HUES64 (cell line): ENCODE measurements around the gene FOXJ3.

ENCODE experiments used
- H3K27ac ChIP-seq: 2 replicates; pipeline ENCODE4 v1.7.0; 2013; ENCODE audit warnings: low read depth, low read length, inconsistent platforms
- H3K27me3 ChIP-seq: 2 replicates; pipeline ENCODE4 v1.6.1; 2013; ENCODE audit warnings: mild to moderate bottlenecking, low read length; ENCODE audit not compliant: insufficient read depth
- H3K36me3 ChIP-seq: 2 replicates; pipeline ENCODE4 v1.6.1; 2013; ENCODE audit warnings: mild to moderate bottlenecking, low read length; ENCODE audit not compliant: insufficient read depth
- H3K4me1 ChIP-seq: 2 replicates; pipeline ENCODE4 v1.6.1; 2013; ENCODE audit warnings: mild to moderate bottlenecking, low read length, moderate library complexity; ENCODE audit not compliant: insufficient read depth
- H3K4me3 ChIP-seq: 2 replicates; pipeline ENCODE4 v1.5.1; 2013; ENCODE audit warnings: mild to moderate bottlenecking, low read length, moderate library complexity
- H3K9ac ChIP-seq: 2 replicates; pipeline ENCODE4 v1.6.1; 2013; ENCODE audit warnings: mild to moderate bottlenecking, low read depth, low read length
- H3K9me3 ChIP-seq: 2 replicates; pipeline ENCODE4 v1.6.1; 2013; ENCODE audit warnings: low read depth, low read length; ENCODE audit not compliant: insufficient read depth
- WGBS: fragments of 150-250, 120-280 bp; methylation state at CpG from one replicate; pipeline ENCODE4 v1.1.7; 2013; ENCODE audit warnings: missing lambda C conversion rate; 5-methylcytosine and 5-hydroxymethylcytosine counted together

FOXJ3 gene

DNA sequence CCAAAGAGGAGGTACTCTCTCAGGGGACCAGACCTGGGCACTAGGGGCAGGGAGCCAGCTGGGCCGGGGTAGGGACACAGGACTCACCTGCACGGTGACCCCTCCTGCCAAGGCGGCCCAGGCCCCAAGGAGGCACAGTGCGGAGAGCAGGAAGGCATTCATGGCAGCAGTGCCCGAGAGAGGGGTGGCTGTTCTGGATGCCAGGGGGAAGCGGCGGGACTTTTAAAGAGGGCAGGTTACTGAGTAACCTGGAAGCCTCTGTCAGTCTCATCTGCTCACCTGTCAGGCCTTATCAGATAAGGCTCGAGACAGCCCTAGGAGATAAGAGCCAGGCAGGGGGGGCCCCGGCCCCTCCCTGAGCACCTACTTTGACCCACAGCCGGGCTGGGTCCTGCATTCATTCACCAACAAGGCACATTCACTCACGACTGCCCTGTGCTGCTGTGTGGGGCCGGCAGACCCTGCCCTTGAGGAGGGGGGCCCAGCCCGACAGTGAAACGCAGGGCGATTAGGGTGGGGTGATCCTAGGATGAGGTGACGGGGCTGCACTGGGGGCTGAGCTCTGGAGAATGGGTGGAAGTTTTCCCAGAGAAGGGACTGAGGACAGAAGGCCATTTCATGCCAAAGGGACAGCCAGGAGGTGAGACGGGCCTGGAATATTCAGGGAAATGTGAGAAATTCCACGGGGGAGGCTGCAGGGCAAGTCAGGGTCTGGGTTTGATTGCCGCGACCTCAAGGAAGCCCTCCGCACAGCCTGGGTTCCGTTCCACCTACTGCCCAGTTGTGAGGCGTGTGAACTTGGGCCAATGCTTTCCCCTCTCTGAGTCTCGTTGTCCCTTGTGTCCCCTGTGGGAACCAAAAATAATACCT lies 170.2 kb downstream of the FOXJ3 start, which contains the start of gene GUCA2A:
TSS of gene GUCA2A (minus strand) at position 195 of the 870 bp plus-strand sequence. CDS start at position 162, 33 bp downstream.
- 82% methylated on average over 24 of the region's 24 CpGs for WGBS
- no peaks in the 10 kb centered on the region for H3K27me3 ChIP-seq
- H3K9ac ChIP-seq = no peak within 1 kb of the TSS
- H3K9me3 ChIP-seq = no peaks in the 10 kb centered on the region
- H3K4me1 ChIP-seq = no peaks in the 10 kb centered on the region
- H3K36me3 ChIP-seq = no peaks in the 10 kb centered on the region
- H3K4me3 ChIP-seq = no peak within 1 kb of the TSS
- no peak within 1 kb of the TSS for H3K27ac ChIP-seq

DNA sequence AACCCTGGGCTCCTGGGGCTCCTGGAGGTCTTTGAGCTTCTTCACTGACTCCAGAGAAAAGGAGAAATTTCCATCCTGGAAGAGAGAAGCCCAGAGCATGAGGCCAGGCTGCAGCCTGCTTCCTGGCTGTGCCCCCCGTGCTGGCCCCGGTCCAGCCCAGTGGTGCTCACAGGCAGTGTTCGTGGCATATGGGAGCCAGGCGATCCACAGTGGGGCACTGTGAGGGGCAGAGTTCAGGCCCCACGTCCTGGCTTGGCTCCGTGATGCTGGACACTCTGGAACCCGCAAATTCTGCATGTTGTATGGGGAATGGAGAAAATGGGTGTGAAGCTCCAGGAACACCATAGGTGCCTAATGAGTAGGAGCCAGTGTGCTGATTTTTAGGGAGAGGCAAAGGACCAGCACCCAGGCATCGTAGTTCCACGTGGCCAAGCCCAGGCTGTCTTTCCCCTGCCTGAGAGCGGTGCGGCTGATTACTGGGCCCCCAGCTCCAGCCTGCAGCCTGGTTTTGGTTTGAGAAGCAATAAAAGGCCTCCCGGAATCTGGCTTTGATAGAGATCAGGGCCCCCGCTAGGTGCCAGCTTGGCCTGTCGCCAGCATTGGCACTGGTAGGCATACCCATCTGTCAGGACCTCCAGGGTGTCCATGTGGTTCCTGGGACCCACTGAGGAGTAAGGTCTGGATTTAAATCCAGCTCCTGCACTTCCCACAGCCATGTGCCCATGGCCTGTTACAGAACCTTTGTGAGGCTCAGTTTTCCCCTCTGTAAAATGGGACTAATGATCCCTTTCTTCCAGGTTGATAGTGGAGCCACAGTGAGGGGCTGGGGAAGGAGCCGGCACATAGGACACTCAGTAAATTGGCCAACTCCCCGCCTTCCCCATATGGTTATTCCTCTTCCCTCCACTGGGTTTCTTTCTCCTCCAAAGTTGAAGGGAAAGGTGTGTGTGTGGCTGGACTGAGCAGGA lies 171.2 kb downstream of the FOXJ3 start:
- WGBS = 94% methylated on average over 14 of the region's 16 CpGs
- H3K9me3 ChIP-seq = no peaks in the 10 kb centered on the region
- H3K27ac ChIP-seq = no peak overlapping the region
- no peaks in the 10 kb centered on the region for H3K36me3 ChIP-seq
- H3K9ac ChIP-seq = no peak overlapping the region
- H3K27me3 ChIP-seq = no peaks in the 10 kb centered on the region
- no peaks in the 10 kb centered on the region for H3K4me1 ChIP-seq
- H3K4me3 ChIP-seq = no peak overlapping the region

DNA sequence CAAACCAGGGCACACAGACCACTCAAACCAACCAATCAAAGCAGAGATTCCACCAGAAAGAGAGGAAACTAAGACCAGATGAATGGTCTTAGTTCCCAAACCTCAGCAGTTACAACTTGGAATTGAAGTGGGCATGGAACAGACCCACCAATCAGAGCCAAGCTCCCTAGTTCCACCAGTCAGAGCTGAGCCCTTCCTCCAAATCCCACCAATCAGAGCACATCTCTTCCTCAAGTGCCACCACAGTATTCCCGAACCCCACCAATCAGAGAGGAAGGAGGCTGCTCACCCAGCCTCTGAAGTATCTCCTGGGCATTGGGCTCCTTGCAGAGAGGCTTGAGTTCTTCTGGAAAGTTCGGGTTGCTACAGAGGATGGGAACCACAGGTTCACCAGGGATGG lies 171.9 kb downstream of the FOXJ3 start:
- H3K9ac ChIP-seq = no peak overlapping the region
- no peaks in the 10 kb centered on the region for H3K36me3 ChIP-seq
- no peak overlapping the region for H3K27ac ChIP-seq
- no peaks in the 10 kb centered on the region for H3K9me3 ChIP-seq
- H3K4me1 ChIP-seq = no peaks in the 10 kb centered on the region
- H3K4me3 ChIP-seq = no peak overlapping the region
- WGBS = 89% methylated on average over 2 of the region's 2 CpGs
- H3K27me3 ChIP-seq = no peaks in the 10 kb centered on the region

DNA sequence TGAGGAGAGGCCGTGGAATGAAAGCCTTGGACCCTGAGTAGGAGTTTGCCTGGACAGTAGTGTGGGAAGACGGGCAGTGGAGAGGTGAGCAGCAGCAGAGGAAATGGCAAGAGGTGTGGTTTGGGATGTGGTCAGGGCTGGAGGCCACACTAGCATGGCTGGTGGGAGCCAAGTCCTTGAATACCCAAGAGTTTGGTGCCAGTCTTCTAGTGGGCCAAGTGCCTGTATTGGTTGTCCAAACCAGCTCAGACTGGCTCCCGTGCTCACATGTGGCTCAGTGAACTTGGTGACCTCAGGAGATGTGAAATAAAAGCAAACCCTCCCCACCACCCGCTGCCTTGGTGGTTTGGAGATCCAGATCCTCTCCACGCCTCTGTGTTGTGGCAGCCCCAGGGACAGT lies 172.9 kb downstream of the FOXJ3 start:
- Histone ChIP-seq H3K4me1 (no peaks in the 10 kb centered on the region), H3K27me3 (no peaks in the 10 kb centered on the region), H3K9me3 (no peaks in the 10 kb centered on the region), H3K4me3 (no peak overlapping the region), H3K27ac (no peak overlapping the region), H3K36me3 (no peaks in the 10 kb centered on the region), H3K9ac (no peak overlapping the region)
- WGBS = 93% methylated on average over 5 of the region's 5 CpGs

DNA sequence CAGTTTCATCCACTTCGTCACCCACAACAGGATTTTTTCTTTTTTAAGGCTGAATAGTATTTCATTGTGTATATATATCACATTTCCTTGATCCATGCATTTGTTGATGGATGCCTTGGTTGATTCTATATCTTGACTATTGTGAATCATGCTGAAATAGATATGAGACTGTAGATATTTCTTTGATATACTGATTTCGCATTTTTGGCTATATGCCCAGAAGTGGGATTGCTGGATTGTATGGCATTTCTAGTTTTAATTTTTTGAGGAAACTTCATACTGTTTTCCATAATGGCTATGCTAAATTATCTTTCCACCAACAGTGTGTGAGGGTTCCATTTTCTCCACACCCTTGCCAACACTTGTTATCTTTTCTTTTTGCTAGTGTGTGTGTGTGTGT lies 176.8 kb downstream of the FOXJ3 start:
- Histone ChIP-seq H3K27me3 (no peaks in the 10 kb centered on the region), H3K9me3 (no peaks in the 10 kb centered on the region), H3K9ac (no peak overlapping the region), H3K27ac (no peak overlapping the region), H3K36me3 (no peaks in the 10 kb centered on the region), H3K4me1 (no peaks in the 10 kb centered on the region), H3K4me3 (no peak overlapping the region)
- WGBS = 88% methylated on average over 1 of the region's 2 CpGs

DNA sequence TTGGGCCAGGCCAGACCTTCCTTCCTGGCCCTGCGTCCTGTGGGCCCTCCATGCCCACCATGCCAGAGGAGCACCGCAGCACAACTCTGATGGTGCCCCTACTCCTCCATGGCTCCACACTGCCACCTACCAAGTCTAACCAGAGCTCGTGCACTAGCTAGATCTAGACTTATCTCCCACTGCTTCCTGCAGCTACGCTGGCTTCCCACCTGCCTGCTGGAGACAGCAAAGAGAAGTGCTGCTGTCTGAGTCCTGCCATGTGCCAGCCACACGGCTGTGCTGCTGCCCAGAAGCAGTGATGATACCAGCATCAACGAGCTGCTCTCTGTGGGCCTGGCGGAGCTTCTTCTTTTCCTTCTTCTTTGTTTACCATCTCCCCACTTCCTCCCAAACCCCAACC lies 177.4 kb downstream of the FOXJ3 start:
- H3K36me3 ChIP-seq = no peaks in the 10 kb centered on the region
- no peak overlapping the region for H3K9ac ChIP-seq
- H3K27ac ChIP-seq = no peak overlapping the region
- no peaks in the 10 kb centered on the region for H3K27me3 ChIP-seq
- no peaks in the 10 kb centered on the region for H3K9me3 ChIP-seq
- 79% methylated on average over 7 of the region's 7 CpGs for whole genome bisulfite sequencing
- no peaks in the 10 kb centered on the region for H3K4me1 ChIP-seq
- no peak overlapping the region for H3K4me3 ChIP-seq

DNA sequence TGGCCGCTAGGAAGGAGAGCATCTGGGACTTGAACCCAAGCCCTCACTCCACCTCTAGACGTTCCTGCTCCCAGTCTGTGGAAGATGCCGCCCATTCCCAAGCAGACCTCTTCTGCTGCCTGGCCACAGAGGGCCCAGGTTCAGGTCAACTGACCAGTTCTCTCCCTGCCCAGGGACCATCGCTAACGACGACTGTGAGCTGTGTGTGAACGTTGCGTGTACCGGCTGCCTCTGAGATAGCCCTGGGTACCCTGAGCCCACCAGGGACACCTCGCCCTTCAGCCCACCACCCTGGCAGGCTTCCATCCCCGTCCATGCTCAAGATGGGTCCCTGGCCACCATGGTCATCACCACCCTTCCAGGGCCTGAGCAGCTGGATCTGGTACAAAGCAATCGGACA lies 179.7 kb downstream of the FOXJ3 start:
- Histone ChIP-seq H3K36me3 (no peaks in the 10 kb centered on the region), H3K27ac (no peak overlapping the region), H3K9me3 (no peaks in the 10 kb centered on the region), H3K9ac (no peak overlapping the region), H3K4me1 (no peaks in the 10 kb centered on the region), H3K4me3 (no peak overlapping the region), H3K27me3 (no peaks in the 10 kb centered on the region)
- 93% methylated on average over 12 of the region's 12 CpGs for WGBS

DNA sequence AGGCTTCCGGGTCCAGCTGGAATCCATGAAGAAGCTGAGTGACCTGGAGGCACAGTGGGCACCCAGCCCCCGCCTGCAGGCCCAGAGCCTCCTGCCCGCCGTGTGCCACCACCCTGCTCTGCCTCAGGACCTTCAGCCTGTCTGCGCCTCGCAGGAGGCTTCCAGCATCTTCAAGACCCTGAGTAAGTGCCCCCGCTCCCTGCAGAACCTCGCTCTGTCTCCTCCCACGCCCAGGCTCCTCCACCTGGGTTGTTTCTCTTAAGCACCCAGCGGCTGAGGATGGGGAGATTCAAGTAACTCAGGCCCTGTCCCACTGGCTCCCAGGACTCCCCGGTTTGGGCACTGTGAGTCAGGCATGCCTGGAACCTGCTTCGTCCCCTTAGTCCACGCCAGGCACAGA lies 180.3 kb downstream of the FOXJ3 start:
- Histone ChIP-seq H3K27me3 (no peaks in the 10 kb centered on the region), H3K9ac (no peak overlapping the region)
- WGBS = 91% methylated on average over 13 of the region's 13 CpGs

DNA sequence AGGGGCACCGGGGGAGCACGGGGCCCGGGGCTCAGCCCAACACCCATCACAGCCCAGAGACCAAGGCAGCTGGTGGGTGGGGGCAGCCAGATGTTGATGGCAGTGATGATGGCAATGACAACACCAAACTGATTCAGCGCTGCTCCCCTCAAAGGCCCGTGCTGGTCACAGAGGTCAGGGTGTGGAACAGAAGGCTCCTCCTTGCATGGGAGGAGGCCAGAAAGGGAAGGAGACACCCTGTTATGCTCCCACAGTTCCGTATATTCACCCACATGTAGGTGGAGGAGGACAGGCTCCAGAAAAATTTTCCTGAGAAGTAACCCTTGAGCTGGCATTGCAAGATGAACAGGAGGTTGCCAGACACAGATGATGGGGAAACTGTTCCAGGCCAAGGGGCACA lies 181.4 kb downstream of the FOXJ3 start:
- Histone ChIP-seq H3K27me3 (no peaks in the 10 kb centered on the region), H3K4me3 (no peak overlapping the region), H3K9ac (no peak overlapping the region), H3K36me3 (no peaks in the 10 kb centered on the region), H3K27ac (no peak overlapping the region), H3K9me3 (no peaks in the 10 kb centered on the region), H3K4me1 (no peaks in the 10 kb centered on the region)
- 94% methylated on average over 6 of the region's 6 CpGs for WGBS

More for the DNA sequence above, 180.3 kb downstream of the FOXJ3 start:
- Histone ChIP-seq H3K27ac (no peak overlapping the region), H3K4me3 (no peak overlapping the region), H3K36me3 (no peaks in the 10 kb centered on the region), H3K9me3 (no peaks in the 10 kb centered on the region), H3K4me1 (no peaks in the 10 kb centered on the region)

DNA sequence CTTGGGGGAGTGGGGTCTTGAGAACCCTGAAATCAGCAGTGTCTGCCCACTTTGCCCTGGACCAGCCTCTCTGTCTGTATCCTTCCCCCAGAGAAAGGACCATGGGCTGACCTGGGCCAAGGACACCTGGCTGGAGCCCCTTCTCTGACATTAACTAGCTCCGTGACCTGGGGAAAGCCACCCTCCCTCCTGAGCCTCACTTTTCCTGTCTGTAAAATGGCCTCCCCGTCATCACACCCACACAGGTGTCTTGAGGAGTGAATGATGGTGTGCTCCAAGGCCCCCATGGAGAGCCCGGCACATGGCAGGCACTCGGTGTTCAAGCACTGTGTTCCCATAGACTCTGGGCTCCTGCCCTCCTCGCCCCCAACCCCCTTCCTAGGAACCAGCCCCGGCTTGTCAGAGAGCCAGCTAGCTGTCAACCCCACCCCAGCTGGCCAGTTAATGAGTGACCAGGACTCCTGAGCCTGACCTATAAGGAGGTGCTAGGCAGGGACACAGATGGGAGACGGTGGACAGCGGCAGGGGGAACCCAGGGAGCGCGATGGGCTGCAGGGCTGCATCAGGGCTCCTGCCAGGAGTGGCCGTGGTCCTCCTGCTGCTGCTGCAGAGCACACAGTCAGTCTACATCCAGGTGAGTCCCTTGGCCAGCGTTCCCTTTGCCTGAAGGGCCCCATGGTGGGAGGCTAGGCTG lies 182.0 kb downstream of the FOXJ3 start, which contains the start of gene GUCA2B:
TSS of gene GUCA2B (plus strand) at position 504 of the 694 bp plus-strand sequence. CDS start at position 545, 41 bp downstream.
- Histone ChIP-seq H3K4me1 (no peaks in the 10 kb centered on the region), H3K27ac (no peak within 1 kb of the TSS), H3K9ac (no peak within 1 kb of the TSS), H3K4me3 (no peak within 1 kb of the TSS), H3K9me3 (no peaks in the 10 kb centered on the region), H3K27me3 (no peaks in the 10 kb centered on the region), H3K36me3 (no peaks in the 10 kb centered on the region)
- WGBS = 93% methylated on average over 11 of the region's 12 CpGs
